Heart left ventricle (tissue), 16 donors: Measurements from ENCODE around the gene SLC25A21. TPM values are rescaled to one million over a fixed set of nuclear protein-coding genes. Genes with fewer than 3 reads are reported as not detected.

ENCODE experiments used
- ATAC-seq, 4 donors: fragments of 200-7000 bp; cut with Tn5 transposase; one replicate each; pipeline ENCODE4 v1.9.1; 2020 to 2022; ENCODE audit warnings: moderate library complexity in 4 of 4, mild to moderate bottlenecking in 3 of 4, moderate number of reproducible peaks in 1 of 4
- DNase-seq, 5 donors: peaks; one replicate each; pipeline ENCODE4 v3.0.0-alpha.2; 2020
- H3K27ac ChIP-seq, 12 donors: fragments of 200-600 bp; sonication (generic) in 4 of 12; one replicate each; pipeline versions ENCODE4 v1.5.0 to v1.8.0; 2016 to 2022; ENCODE audit warnings: mild to moderate bottlenecking in 2 of 12
- H3K27me3 ChIP-seq, 9 donors: fragments of 200-600 bp; sonication (generic) in 2 of 9; one replicate each; pipeline versions ENCODE4 v1.5.1 to v1.8.0; 2016 to 2022; ENCODE audit warnings: mild to moderate bottlenecking in 3 of 9
- H3K36me3 ChIP-seq, 9 donors: fragments of 200-600 bp; sonication (generic) in 2 of 9; one replicate each; pipeline versions ENCODE4 v1.5.0 to v1.8.0; 2018 to 2022; ENCODE audit warnings: mild to moderate bottlenecking in 2 of 9
- H3K4me1 ChIP-seq, 12 donors: fragments of 200-600 bp; sonication (generic) in 4 of 12; one replicate each; pipeline versions ENCODE4 v1.5.0 to v1.8.0; 2016 to 2022; ENCODE audit warnings: mild to moderate bottlenecking in 3 of 12
- H3K4me3 ChIP-seq, 12 donors: fragments of 200-600 bp; sonication (generic) in 4 of 12; one replicate each; pipeline versions ENCODE4 v1.5.0 to v1.8.0; 2017 to 2022; ENCODE audit warnings: mild to moderate bottlenecking in 9 of 12, moderate library complexity in 4 of 12
- H3K9me3 ChIP-seq, 12 donors: fragments of 200-600 bp; sonication (generic) in 4 of 12; one replicate each; pipeline versions ENCODE4 v1.5.0 to v1.8.0; 2016 to 2022; ENCODE audit warnings: mild to moderate bottlenecking in 1 of 12
- POLR2A ChIP-seq, 2 donors: fragments of 450-650 bp; IDR thresholded peaks; one replicate each; pipeline ENCODE4 v1.6.1; 2017; ENCODE audit warnings: antibody characterized with exemption in 2 of 2, mild to moderate bottlenecking in 2 of 2, moderate library complexity in 2 of 2
- whole genome bisulfite sequencing, 4 donors: extraction: QIAGEN DNeasy Blood & Tissue Kit in 2 of 4; methylation state at CpG; one replicate each; pipeline versions ENCODE4 v1.1.5 to v1.1.7; 2013 to 2018; 5-methylcytosine and 5-hydroxymethylcytosine counted together
- intact Hi-C, 10 donors: fragments of 100-400 bp; cut with DNase I; formaldehyde crosslinking; loops; one replicate each; pipeline versions ENCODE4 v1.11.1 to v1.14.2; 2022
- polyA plus RNA-seq, 2 donors: library from polyadenylated mRNA; stranded (reverse); fragments of 200-250 nt; gene quantifications; one replicate each; pipeline ENCODE4 v1.2.3, GENCODE V29; 2013
- total RNA-seq, 9 donors: library from RNA; depleted of rRNA in 2 of 9; stranded (reverse); fragments of >200 nt in 2 of 9; fragmentation: NEBNext Ultra II Directional in 3 of 9; extraction: Animal tissue kit (Norgen Biotek cat#: 25700) in 3 of 9; gene quantifications; one replicate each; pipeline versions ENCODE4 v1.1.0 to v1.2.4, GENCODE V29; 2016 to 2023
- TF ChIP-seq, protein P1 (sequence below), 12 donors: fragments of 200-600 bp; sonication (generic) in 4 of 12; IDR thresholded peaks; one replicate each; pipeline versions ENCODE4 v1.5.0 to v1.8.0; 2018 to 2022; ENCODE audit warnings: antibody characterized with exemption in 12 of 12, mild to moderate bottlenecking in 5 of 12
- donor health status: ischemic (EF 13 %, LVEDD 7.1; RV severe dilation, severe dysfunction).
- donor health status: healthy with polysubstance abuse.
- donor health status: DM: no; HTN: yes; CAD: no.
- donor health status: DM: no; HTN: no; CAD: no.
- donor health status: ischemic (EF 25% LVEDD 6.9; RV normal size, moderate dysfunction).
- donor health status: ischemic (EF 25% LVEDD 5.7; RV mildly dilated, moderate dysfunction).
- donor health status: healthy.
- donor health status: DM: yes; HTN: yes; CAD: no.
- donor health status: ischemic (EF 35%, LVEDD 5.7; RV mildly dilated, moderate dysfunction).
- donor health status: nonischemic (EF 11% LVEDD 7.7; RV severe dilation, severe dysfunction).
- donor health status: DM: yes; HTN: yes; CAD: no.
- donor health status: PGD.
- donor health status: ischemic (EF 29% LVEDD 5.4; RV normal size, mild dysfunction).
- donor health status: nonischemic (EF 23%, LVEDD 6.1; RV moderate dilation, normal function).

The SLC25A21 gene
- total and polyA plus RNA-seq, 11 donors = 0.12 to 1.6 (median 0.24) TPM; not detected in 1

DNA sequence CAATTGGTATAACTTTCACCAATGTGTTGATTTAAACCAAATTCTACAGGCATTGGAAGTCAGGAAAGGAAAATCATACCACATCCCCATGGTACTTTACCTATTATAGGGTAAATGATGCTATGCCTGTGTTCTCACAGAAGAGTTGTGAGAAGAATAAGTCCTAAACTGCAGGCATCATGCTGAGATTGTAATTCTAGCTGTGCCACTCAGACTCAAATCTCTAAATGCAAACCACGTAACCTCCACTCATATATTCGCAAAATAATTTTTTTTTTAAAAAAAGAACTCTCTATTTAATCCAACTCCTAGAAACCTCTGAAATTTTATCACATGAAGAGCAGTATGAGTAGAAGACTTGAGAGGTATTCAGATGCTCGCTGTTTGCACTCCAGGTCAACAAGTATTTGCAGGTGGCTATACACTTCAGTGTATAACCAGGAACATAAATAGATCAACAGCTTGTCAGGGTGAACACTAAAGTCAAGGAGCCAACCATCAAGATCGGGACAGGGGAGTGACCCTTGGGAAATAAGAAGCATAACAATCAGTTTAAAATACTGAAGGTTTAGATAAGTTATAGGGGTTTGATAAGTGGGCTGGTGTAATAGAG lies 110.1 kb downstream of the SLC25A21 start:
- intact Hi-C loops = no loop called here
- no peaks in the 10 kb centered on the region for H3K36me3 ChIP-seq
- no peak overlapping the region for H3K4me3 ChIP-seq
- DNase-seq (no peak), ATAC-seq (no peak)
- 78 to 96% (median 92%) methylated on average over 4 of the region's 4 CpGs for WGBS, 4 donors
- no peaks in the 10 kb centered on the region for H3K9me3 ChIP-seq
- TF ChIP-seq, protein P1, sequence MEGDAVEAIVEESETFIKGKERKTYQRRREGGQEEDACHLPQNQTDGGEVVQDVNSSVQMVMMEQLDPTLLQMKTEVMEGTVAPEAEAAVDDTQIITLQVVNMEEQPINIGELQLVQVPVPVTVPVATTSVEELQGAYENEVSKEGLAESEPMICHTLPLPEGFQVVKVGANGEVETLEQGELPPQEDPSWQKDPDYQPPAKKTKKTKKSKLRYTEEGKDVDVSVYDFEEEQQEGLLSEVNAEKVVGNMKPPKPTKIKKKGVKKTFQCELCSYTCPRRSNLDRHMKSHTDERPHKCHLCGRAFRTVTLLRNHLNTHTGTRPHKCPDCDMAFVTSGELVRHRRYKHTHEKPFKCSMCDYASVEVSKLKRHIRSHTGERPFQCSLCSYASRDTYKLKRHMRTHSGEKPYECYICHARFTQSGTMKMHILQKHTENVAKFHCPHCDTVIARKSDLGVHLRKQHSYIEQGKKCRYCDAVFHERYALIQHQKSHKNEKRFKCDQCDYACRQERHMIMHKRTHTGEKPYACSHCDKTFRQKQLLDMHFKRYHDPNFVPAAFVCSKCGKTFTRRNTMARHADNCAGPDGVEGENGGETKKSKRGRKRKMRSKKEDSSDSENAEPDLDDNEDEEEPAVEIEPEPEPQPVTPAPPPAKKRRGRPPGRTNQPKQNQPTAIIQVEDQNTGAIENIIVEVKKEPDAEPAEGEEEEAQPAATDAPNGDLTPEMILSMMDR (IDR thresholded peaks at IDR 0.05) = no peak
- no peak for TF ChIP-seq POLR2A (IDR thresholded peaks at IDR 0.05)
- no peaks in the 10 kb centered on the region for H3K4me1 ChIP-seq
- no peaks in the 10 kb centered on the region for H3K27me3 ChIP-seq
- no peak overlapping the region for H3K27ac ChIP-seq

- Histone ChIP-seq H3K9me3 (no peaks in the 10 kb centered on the region), H3K27me3 (no peaks in the 10 kb centered on the region), H3K4me1 (no peaks in the 10 kb centered on the region), H3K27ac (no peak overlapping the region), H3K36me3 (no peaks in the 10 kb centered on the region), H3K4me3 (no peak overlapping the region)
- ATAC-seq (no peak), DNase-seq (no peak)
- intact Hi-C loops = no loop called here
- whole genome bisulfite sequencing, 4 donors = 39 to 66% (median 55%) methylated on average over 1 of the region's 1 CpG
- TF ChIP-seq POLR2A (IDR thresholded peaks at IDR 0.05) = no peak
- TF ChIP-seq, protein P1 (IDR thresholded peaks at IDR 0.05) = no peak
Measured at GRCh38 chr14:37061697-37062096, 110.7 kb downstream of the SLC25A21 start.

- intact Hi-C loops = no loop called here
- Histone ChIP-seq H3K27ac (no peak overlapping the region), H3K4me3 (no peak overlapping the region), H3K27me3 (no peaks in the 10 kb centered on the region), H3K36me3 (no peaks in the 10 kb centered on the region), H3K9me3 (no peaks in the 10 kb centered on the region), H3K4me1 (no peaks in the 10 kb centered on the region)
- no peak for DNase-seq
- WGBS, 4 donors = 65 to 73% (median 67%) methylated on average over 3 of the region's 3 CpGs
- no peak for ATAC-seq
- TF ChIP-seq, protein P1 (IDR thresholded peaks at IDR 0.05) = no peak
- TF ChIP-seq POLR2A (IDR thresholded peaks at IDR 0.05) = no peak
Measured at GRCh38 chr14:37060496-37061260, 111.7 kb downstream of the SLC25A21 start.

GRCh38 chr14:37057776-37058175 lies 114.6 kb downstream of the SLC25A21 start:
- no peak for DNase-seq

More at GRCh38 chr14:37057776-37058175, 114.6 kb downstream of the SLC25A21 start:
- Histone ChIP-seq H3K4me1 (no peaks in the 10 kb centered on the region), H3K36me3 (no peaks in the 10 kb centered on the region), H3K27ac (no peak overlapping the region), H3K27me3 (no peaks in the 10 kb centered on the region), H3K9me3 (peaks cover 0 to 14% (median 8%) of the 10 kb centered on the region in 12 donors), H3K4me3 (no peak overlapping the region)
- intact Hi-C loops = no loop called here
- no peak for ATAC-seq
- TF ChIP-seq, protein P1 (IDR thresholded peaks at IDR 0.05) = no peak
- no peak for TF ChIP-seq POLR2A (IDR thresholded peaks at IDR 0.05)
- 69 to 76% (median 74%) methylated on average over 3 of the region's 3 CpGs for WGBS, 4 donors
